ENCODE results near the gene VN1R4. TPM values are rescaled to one million over a fixed set of nuclear protein-coding genes. Genes with fewer than 3 reads are reported as not detected.
"Not testable (repeated sequence)": the region's sequence is repeated elsewhere in the genome, so short reads cannot be mapped to it uniquely, and the experiment has no call there.

The VN1R4 gene
- total RNA-seq, 1 donor: not detected

DNA sequence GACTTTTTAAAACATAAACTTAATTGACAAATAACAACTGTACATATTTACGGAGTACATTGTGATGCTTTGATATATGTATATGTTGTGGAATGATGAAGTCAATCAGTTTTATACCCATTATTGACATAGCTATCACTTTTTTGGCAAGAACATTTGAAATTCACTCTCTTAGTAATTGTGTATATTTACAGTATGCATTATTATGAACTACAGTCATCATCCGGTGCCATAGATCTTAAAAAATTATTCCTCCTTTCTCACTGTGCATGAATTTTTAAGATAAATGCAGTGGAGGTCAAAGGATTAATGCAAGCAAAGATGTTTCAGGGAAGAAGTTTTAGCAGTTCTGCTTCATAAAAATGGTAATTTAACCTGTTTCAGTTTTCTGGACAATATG, 8.0 kb upstream of the VN1R4 start:
- Histone ChIP-seq H3K27ac (ENCODE audit: low read depth, low read length) (no peak overlapping the region), H4K20me1 (ENCODE audit: insufficient read depth, low read length) (no peaks in the 10 kb centered on the region), H3K27me3 (ENCODE audit: insufficient read depth, low read length) (no peaks in the 10 kb centered on the region), H3K4me2 (ENCODE audit: insufficient read depth, low read length) (no peak overlapping the region), H2AFZ (ENCODE audit: low read length) (no peak overlapping the region), H3K4me1 (ENCODE audit: insufficient read depth, low read length) (no peaks in the 10 kb centered on the region), H3K79me2 (ENCODE audit: insufficient read depth, low read length) (no peaks in the 10 kb centered on the region), H3K4me3 (ENCODE audit: insufficient read depth, low read length) (no peak overlapping the region), H3K36me3 (ENCODE audit: insufficient read depth, low read length) (no peaks in the 10 kb centered on the region), H3K9me3 (ENCODE audit: low read depth, low read length) (peaks cover 2% of the 10 kb centered on the region)
- no peak for DNase-seq (ENCODE audit: insufficient read length, low spot score, missing footprints)
- TF ChIP-seq, protein P1, sequence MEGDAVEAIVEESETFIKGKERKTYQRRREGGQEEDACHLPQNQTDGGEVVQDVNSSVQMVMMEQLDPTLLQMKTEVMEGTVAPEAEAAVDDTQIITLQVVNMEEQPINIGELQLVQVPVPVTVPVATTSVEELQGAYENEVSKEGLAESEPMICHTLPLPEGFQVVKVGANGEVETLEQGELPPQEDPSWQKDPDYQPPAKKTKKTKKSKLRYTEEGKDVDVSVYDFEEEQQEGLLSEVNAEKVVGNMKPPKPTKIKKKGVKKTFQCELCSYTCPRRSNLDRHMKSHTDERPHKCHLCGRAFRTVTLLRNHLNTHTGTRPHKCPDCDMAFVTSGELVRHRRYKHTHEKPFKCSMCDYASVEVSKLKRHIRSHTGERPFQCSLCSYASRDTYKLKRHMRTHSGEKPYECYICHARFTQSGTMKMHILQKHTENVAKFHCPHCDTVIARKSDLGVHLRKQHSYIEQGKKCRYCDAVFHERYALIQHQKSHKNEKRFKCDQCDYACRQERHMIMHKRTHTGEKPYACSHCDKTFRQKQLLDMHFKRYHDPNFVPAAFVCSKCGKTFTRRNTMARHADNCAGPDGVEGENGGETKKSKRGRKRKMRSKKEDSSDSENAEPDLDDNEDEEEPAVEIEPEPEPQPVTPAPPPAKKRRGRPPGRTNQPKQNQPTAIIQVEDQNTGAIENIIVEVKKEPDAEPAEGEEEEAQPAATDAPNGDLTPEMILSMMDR (IDR thresholded peaks at IDR 0.05; ENCODE audit: extremely low read depth, low read depth, low read length): no peak

DNA sequence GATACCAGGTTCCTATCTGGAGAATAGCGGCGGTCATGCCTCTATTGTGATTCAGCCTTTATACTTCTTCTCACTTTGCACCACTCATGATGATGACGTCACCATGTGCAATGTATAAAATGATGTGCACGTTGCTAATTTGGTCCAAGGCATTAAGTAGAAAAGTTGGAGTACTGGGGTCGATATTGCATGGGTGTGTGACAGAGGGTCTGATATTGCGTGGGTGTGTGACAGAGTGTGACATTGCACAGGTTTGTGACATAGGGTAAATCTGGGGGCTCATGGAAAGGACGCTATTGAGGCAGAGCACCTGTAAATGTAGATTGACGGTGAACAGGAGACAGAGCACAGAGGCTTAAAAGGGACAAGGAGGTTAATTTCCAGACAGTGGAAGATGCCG, 4.5 kb upstream of the VN1R4 start:
- no peaks in the 10 kb centered on the region for H4K20me1 ChIP-seq (ENCODE audit: insufficient read depth, low read length)
- H3K4me3 ChIP-seq (ENCODE audit: insufficient read depth, low read length): no peak overlapping the region
- H3K4me2 ChIP-seq (ENCODE audit: insufficient read depth, low read length): no peak overlapping the region
- H2AFZ ChIP-seq (ENCODE audit: low read length): no peak overlapping the region
- no peaks in the 10 kb centered on the region for H3K4me1 ChIP-seq (ENCODE audit: insufficient read depth, low read length)
- H3K27me3 ChIP-seq (ENCODE audit: insufficient read depth, low read length): no peaks in the 10 kb centered on the region
- no peak overlapping the region for H3K27ac ChIP-seq (ENCODE audit: low read depth, low read length)
- TF ChIP-seq, protein P1 (IDR thresholded peaks at IDR 0.05; ENCODE audit: extremely low read depth, low read depth, low read length): no peak
- H3K36me3 ChIP-seq (ENCODE audit: insufficient read depth, low read length): no peaks in the 10 kb centered on the region
- peaks cover 2% of the 10 kb centered on the region for H3K9me3 ChIP-seq (ENCODE audit: low read depth, low read length)
- no peaks in the 10 kb centered on the region for H3K79me2 ChIP-seq (ENCODE audit: insufficient read depth, low read length)
- no peak for DNase-seq (ENCODE audit: insufficient read length, low spot score, missing footprints)

- not testable (repeated sequence) for H4K20me1 ChIP-seq (ENCODE audit: insufficient read depth, low read length); H3K36me3 ChIP-seq (ENCODE audit: insufficient read depth, low read length); H2AFZ ChIP-seq (ENCODE audit: low read length); H3K4me2 ChIP-seq (ENCODE audit: insufficient read depth, low read length); H3K27ac ChIP-seq (ENCODE audit: low read depth, low read length); H3K9me3 ChIP-seq (ENCODE audit: low read depth, low read length); H3K4me1 ChIP-seq (ENCODE audit: insufficient read depth, low read length); DNase-seq (ENCODE audit: insufficient read length, low spot score, missing footprints); H3K4me3 ChIP-seq (ENCODE audit: insufficient read depth, low read length); H3K27me3 ChIP-seq (ENCODE audit: insufficient read depth, low read length); H3K79me2 ChIP-seq (ENCODE audit: insufficient read depth, low read length)
Observed at GRCh38 chr19:53269861-53270260, 2.3 kb upstream of the VN1R4 start.

DNA sequence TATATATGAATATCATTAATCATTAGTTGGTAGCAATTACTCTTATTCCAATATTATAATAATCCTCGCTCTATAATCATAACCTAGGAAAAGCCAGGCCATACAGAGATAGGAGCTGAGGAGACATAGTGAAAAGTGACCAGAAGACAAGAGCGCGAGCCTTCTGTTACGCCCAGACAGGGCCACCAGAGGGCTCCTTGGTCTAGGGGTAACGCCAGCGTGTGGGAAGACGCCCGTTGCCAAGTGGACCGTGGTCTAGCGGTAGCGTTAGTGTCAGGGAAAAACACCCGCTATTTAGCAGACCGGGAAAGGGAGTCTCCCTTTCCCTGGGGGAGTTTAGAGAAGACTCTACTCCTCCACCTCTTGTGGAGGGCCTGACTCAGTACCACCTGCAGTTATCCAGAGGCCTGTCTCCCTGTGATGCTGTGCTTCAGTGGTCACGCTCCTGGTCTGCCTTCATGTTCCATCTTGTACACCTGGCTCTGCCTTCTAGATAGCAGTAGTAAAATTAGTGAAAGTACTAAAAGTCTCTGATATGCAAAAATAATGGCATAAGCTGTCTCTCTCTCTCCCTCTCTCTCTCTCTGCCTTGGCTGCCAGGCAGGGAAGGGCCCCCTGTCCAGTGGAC, 9.7 kb downstream of the VN1R4 start, which contains the start of gene VN1R2:
TSS of gene VN1R2 (plus strand) at position 578 of the 628 bp plus-strand sequence. CDS start 84 bp downstream, outside the sequence.
- H3K36me3 ChIP-seq (ENCODE audit: insufficient read depth, low read length); H3K79me2 ChIP-seq (ENCODE audit: insufficient read depth, low read length); H2AFZ ChIP-seq (ENCODE audit: low read length); H3K4me3 ChIP-seq (ENCODE audit: insufficient read depth, low read length); H3K4me2 ChIP-seq (ENCODE audit: insufficient read depth, low read length); H3K27me3 ChIP-seq (ENCODE audit: insufficient read depth, low read length); H3K4me1 ChIP-seq (ENCODE audit: insufficient read depth, low read length); H3K27ac ChIP-seq (ENCODE audit: low read depth, low read length); H4K20me1 ChIP-seq (ENCODE audit: insufficient read depth, low read length); H3K9me3 ChIP-seq (ENCODE audit: low read depth, low read length): not testable (repeated sequence)
- DNase-seq (ENCODE audit: insufficient read length, low spot score, missing footprints): peak; percentile 47

Measured in osteoblast (primary cell).